Colonic mucosa (tissue), 4 donors: Measurements from ENCODE around the gene ZNF396. TPM values are rescaled to one million over a fixed set of nuclear protein-coding genes. Genes with fewer than 3 reads are reported as not detected.

Source experiments
- DNase-seq: peaks from one replicate; pipeline ENCODE4 v3.0.0-alpha.2; 2020
- H3K27ac ChIP-seq: fragments of 200-600 bp; one replicate; pipeline ENCODE4 v1.8.0; 2021
- H3K27me3 ChIP-seq: fragments of 200-600 bp; one replicate; pipeline ENCODE4 v1.8.0; 2021
- H3K36me3 ChIP-seq: fragments of 200-600 bp; one replicate; pipeline ENCODE4 v1.8.0; 2021
- H3K4me1 ChIP-seq: fragments of 200-600 bp; one replicate; pipeline ENCODE4 v1.8.0; 2021; ENCODE audit warnings: mild to moderate bottlenecking
- H3K4me3 ChIP-seq: fragments of 200-600 bp; one replicate; pipeline ENCODE4 v1.8.0; 2021
- H3K9ac ChIP-seq, 2 donors: one replicate each; pipeline ENCODE4 v1.7.0; 2013; ENCODE audit warnings: control low read depth in 2 of 2, low read depth in 2 of 2, low read length in 2 of 2
- H3K9me3 ChIP-seq: fragments of 200-600 bp; one replicate; pipeline ENCODE4 v1.8.0; 2021
- CTCF ChIP-seq: fragments of 200-600 bp; IDR thresholded peaks from one replicate; pipeline ENCODE4 v1.8.0; 2022; ENCODE audit warnings: antibody characterized with exemption, mild to moderate bottlenecking
- intact Hi-C: fragments of 100-400 bp; cut with DNase I; formaldehyde crosslinking; loops from one replicate; pipeline ENCODE4 v1.14.1; 2022
- total RNA-seq, 2 donors: library from RNA; stranded (reverse); fragmentation: NEBNext Ultra II Directional in 1 of 2; extraction: Animal tissue kit (Norgen Biotek cat#: 25700) in 1 of 2; gene quantifications; one replicate each; pipeline ENCODE4 v1.2.1, GENCODE V29; 2021
- donor health status: healthy.
- donor health status: DM: no; HTN: no; CAD: no.
- donor health status: DM: no; HTN: no; CAD: no.

The ZNF396 gene
- total RNA-seq, 2 donors from 2014 or later: 3.2 to 3.6 TPM

- Histone ChIP-seq H3K27ac (no peak overlapping the region), H3K9ac (no peak overlapping the region), H3K9me3 (no peaks in the 10 kb centered on the region), H3K4me1 (no peaks in the 10 kb centered on the region), H3K27me3 (no peaks in the 10 kb centered on the region), H3K4me3 (no peak overlapping the region), H3K36me3 (no peaks in the 10 kb centered on the region)
- intact Hi-C loops: no loop called here
- DNase-seq: no peak
- TF ChIP-seq CTCF: no peak
These were observed 45.6 kb downstream of the ZNF396 start for GRCh38 chr18:35331367-35332087.

DNA sequence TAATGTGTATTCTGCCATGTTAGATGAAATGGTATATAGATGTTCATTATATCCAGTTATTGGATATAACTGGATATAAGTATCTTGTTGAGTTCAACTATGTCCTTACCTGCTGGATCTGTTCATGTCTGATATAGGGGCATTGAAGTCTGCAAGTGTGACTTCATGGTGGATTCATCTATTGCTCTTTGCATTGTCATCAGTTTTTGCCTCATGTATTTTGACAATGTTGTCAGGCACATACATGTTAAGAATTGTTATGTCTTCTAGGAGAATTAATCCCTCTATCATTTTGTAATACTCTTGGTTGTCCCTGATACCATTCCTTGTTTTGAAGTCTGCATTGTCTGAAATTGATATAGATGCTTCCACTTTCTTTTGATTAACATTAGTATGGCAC lies 48.3 kb downstream of the ZNF396 start:
- Histone ChIP-seq H3K27me3 (no peaks in the 10 kb centered on the region), H3K27ac (no peak overlapping the region), H3K4me3 (no peak overlapping the region), H3K4me1 (no peaks in the 10 kb centered on the region), H3K9ac (no peak overlapping the region), H3K9me3 (no peaks in the 10 kb centered on the region), H3K36me3 (no peaks in the 10 kb centered on the region)
- intact Hi-C loops: no loop called here
- DNase-seq: no peak
- TF ChIP-seq CTCF: no peak

GRCh38 chr18:35326695-35327387 lies 50.3 kb downstream of the ZNF396 start:
- Histone ChIP-seq H3K4me1 (no peaks in the 10 kb centered on the region), H3K27ac (no peak overlapping the region), H3K36me3 (no peaks in the 10 kb centered on the region), H3K27me3 (no peaks in the 10 kb centered on the region), H3K9ac (no peak overlapping the region), H3K4me3 (no peak overlapping the region), H3K9me3 (no peaks in the 10 kb centered on the region)
- DNase-seq: no peak
- intact Hi-C loops: no loop called here
- no peak for TF ChIP-seq CTCF

GRCh38 chr18:35324926-35325655 lies 52.0 kb downstream of the ZNF396 start:
- intact Hi-C loops: no loop called here
- no peak overlapping the region for H3K4me3 ChIP-seq

More at GRCh38 chr18:35324926-35325655, 52.0 kb downstream of the ZNF396 start:
- no peak for TF ChIP-seq CTCF
- Histone ChIP-seq H3K36me3 (no peaks in the 10 kb centered on the region), H3K9ac (no peak overlapping the region), H3K4me1 (no peaks in the 10 kb centered on the region), H3K27ac (no peak overlapping the region), H3K27me3 (no peaks in the 10 kb centered on the region), H3K9me3 (no peaks in the 10 kb centered on the region)
- no peak for DNase-seq
